Panc1 (cell line): Measurements from ENCODE around the gene ZNF222.

Experiments
- POLR2AphosphoS5 ChIP-seq: IDR thresholded peaks from 2 replicates; pipeline ENCODE4 v1.6.1; 2012; ENCODE audit warnings: mild to moderate bottlenecking, low read depth, low read length, moderate library complexity
- SIN3A ChIP-seq: IDR thresholded peaks from 2 replicates; pipeline ENCODE4 v1.6.1; 2012; ENCODE audit warnings: low read depth, mild to moderate bottlenecking, low read length, moderate library complexity, borderline replicate concordance; ENCODE audit not compliant: insufficient read depth
- TCF7L2 ChIP-seq: IDR thresholded peaks from 2 replicates; pipeline ENCODE4 v1.6.1; 2011; ENCODE audit warnings: mild to moderate bottlenecking, low read depth, low read length, inconsistent platforms
- TF ChIP-seq, protein P1 (sequence below): fragments of 450-650 bp; IDR thresholded peaks from 2 replicates; pipeline ENCODE4 v1.5.1; 2017; ENCODE audit warnings: mild to moderate bottlenecking

DNA sequence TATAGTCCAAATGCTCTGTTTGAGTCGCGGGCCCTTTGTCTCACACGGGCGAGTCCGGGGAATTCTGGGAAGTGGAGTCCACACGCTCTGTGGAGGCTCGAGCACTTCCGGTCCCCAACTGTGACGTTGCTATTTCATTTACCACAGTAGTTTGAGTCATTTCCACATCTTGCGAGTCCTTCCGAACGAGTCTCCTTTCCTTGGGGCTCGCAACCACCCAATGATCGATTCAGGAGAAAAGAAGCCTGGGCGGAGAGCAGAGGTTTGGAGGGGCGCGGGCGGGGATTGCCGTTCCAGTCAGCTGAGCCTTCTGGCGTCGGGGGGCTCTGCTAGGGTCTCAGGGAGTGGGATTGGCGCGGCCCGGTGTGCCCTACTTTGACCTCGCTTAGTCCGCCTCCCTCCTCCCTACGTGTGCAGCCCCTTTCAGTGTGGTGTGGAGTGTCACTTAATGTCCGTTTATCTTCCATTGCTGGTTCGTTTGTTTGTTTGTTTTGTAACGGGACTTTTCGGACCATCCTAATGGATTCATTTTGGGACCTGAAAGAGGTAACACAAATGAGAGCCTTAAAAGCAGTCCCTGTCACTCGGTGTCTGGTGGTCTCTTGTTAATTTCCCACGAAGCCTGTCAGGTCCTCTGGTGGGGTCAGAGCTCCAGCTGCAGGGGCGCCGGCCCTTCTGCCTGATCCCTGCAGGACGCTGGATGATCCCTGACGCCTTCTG, at the start of gene ZNF222:
- TF ChIP-seq TCF7L2 (no peak), SIN3A (no peak), POLR2AphosphoS5 (no peak)
- TF ChIP-seq, protein P1, sequence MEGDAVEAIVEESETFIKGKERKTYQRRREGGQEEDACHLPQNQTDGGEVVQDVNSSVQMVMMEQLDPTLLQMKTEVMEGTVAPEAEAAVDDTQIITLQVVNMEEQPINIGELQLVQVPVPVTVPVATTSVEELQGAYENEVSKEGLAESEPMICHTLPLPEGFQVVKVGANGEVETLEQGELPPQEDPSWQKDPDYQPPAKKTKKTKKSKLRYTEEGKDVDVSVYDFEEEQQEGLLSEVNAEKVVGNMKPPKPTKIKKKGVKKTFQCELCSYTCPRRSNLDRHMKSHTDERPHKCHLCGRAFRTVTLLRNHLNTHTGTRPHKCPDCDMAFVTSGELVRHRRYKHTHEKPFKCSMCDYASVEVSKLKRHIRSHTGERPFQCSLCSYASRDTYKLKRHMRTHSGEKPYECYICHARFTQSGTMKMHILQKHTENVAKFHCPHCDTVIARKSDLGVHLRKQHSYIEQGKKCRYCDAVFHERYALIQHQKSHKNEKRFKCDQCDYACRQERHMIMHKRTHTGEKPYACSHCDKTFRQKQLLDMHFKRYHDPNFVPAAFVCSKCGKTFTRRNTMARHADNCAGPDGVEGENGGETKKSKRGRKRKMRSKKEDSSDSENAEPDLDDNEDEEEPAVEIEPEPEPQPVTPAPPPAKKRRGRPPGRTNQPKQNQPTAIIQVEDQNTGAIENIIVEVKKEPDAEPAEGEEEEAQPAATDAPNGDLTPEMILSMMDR = no peak
